Measurements from ENCODE around the gene MORN3. TPM values are rescaled to one million over a fixed set of nuclear protein-coding genes. Genes with fewer than 3 reads are reported as not detected.

Gene MORN3
- total and polyA plus RNA-seq, 9 of the 15 experiments (the other 6 are each of a cell fraction or from before 2014, with no cell fraction given), result 0.09 to 0.27 (median 0.20) TPM

DNA sequence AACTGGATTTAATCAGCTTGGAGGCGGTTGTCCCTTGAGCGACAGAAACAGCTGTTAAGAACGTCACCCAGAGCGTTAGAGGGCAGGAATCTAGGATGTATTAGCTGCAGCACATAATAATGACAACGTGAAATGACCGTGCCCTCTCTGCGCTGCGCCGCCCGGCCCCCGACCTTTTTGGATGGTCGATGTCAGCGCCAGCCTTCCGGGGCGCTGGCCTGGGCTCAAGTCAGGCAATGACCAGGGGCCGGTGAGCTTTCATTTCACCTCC, 42.7 kb upstream of the MORN3 start (continued):
- no peak for TF ChIP-seq CBX3 (IDR thresholded peaks at IDR 0.05; ENCODE audit: borderline replicate concordance in 1 of 2, low read length in 2 of 2)
- no peak for TF ChIP-seq WHSC1 (IDR thresholded peaks at IDR 0.05; ENCODE audit: low read length)
- no peak for TF ChIP-seq MTA2 (IDR thresholded peaks at IDR 0.05; ENCODE audit: low read depth)
- TF ChIP-seq XRCC5 (IDR thresholded peaks at IDR 0.05; ENCODE audit: low read depth, low read length), result no peak
- 0 out of 2 replicates have a peak, but pooled peaks have one; percentile 11 for TF ChIP-seq MXI1 (IDR thresholded peaks at IDR 0.05; ENCODE audit: low read depth, low read length)
- TF ChIP-seq NFIX (CRISPR knock-in tag; IDR thresholded peaks at IDR 0.05; ENCODE audit: low read depth), result no peak
- TF ChIP-seq, protein P1, sequence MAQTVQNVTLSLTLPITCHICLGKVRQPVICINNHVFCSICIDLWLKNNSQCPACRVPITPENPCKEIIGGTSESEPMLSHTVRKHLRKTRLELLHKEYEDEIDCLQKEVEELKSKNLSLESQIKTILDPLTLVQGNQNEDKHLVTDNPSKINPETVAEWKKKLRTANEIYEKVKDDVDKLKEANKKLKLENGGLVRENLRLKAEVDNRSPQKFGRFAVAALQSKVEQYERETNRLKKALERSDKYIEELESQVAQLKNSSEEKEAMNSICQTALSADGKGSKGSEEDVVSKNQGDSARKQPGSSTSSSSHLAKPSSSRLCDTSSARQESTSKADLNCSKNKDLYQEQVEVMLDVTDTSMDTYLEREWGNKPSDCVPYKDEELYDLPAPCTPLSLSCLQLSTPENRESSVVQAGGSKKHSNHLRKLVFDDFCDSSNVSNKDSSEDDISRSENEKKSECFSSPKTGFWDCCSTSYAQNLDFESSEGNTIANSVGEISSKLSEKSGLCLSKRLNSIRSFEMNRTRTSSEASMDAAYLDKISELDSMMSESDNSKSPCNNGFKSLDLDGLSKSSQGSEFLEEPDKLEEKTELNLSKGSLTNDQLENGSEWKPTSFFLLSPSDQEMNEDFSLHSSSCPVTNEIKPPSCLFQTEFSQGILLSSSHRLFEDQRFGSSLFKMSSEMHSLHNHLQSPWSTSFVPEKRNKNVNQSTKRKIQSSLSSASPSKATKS (CRISPR knock-in tag; IDR thresholded peaks at IDR 0.05), result no peak
- no peak for TF ChIP-seq HMG20A (CRISPR knock-in tag; conservative IDR thresholded peaks at IDR 0.05)
- TF ChIP-seq YY1 (IDR thresholded peaks at IDR 0.05; ENCODE audit: borderline replicate concordance in 1 of 3, control insufficient read depth in 1 of 3, extremely low read depth in 1 of 3, insufficient read depth in 3 of 3, insufficient read length in 1 of 3, insufficient replicate concordance in 2 of 3, low read depth in 1 of 3, low read length in 2 of 3), result no peak
- TF ChIP-seq CCNT2 (IDR thresholded peaks at IDR 0.05; ENCODE audit: borderline replicate concordance, extremely low read depth, insufficient read length, low read depth, low read length), result no peak
- TF ChIP-seq, protein P2, sequence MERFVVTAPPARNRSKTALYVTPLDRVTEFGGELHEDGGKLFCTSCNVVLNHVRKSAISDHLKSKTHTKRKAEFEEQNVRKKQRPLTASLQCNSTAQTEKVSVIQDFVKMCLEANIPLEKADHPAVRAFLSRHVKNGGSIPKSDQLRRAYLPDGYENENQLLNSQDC (CRISPR knock-in tag; IDR thresholded peaks at IDR 0.05), result no peak
- no peak for TF ChIP-seq ZNF239 (CRISPR knock-in tag; IDR thresholded peaks at IDR 0.05)
- TF ChIP-seq, protein P3, sequence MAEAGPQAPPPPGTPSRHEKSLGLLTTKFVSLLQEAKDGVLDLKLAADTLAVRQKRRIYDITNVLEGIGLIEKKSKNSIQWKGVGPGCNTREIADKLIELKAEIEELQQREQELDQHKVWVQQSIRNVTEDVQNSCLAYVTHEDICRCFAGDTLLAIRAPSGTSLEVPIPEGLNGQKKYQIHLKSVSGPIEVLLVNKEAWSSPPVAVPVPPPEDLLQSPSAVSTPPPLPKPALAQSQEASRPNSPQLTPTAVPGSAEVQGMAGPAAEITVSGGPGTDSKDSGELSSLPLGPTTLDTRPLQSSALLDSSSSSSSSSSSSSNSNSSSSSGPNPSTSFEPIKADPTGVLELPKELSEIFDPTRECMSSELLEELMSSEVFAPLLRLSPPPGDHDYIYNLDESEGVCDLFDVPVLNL (CRISPR knock-in tag; IDR thresholded peaks at IDR 0.05; ENCODE audit: low read depth), result no peak
- TF ChIP-seq U2AF1 (optimal IDR thresholded peaks at IDR 0.05; ENCODE audit: low read depth, low read length), result no peak
- no peak for TF ChIP-seq TARDBP (IDR thresholded peaks at IDR 0.05)
- TF ChIP-seq SIX5 (IDR thresholded peaks at IDR 0.05; ENCODE audit: borderline replicate concordance in 1 of 2, insufficient read depth in 1 of 2, low read depth in 1 of 2, low read length in 2 of 2), result no peak
- no peak for TF ChIP-seq PHF8 (IDR thresholded peaks at IDR 0.05; ENCODE audit: borderline replicate concordance, low read length)
- no peak for TF ChIP-seq HDAC8 (tag; IDR thresholded peaks at IDR 0.05)
- no peak for TF ChIP-seq ZNF586 (CRISPR knock-in tag; conservative IDR thresholded peaks at IDR 0.05)
- no peak for TF ChIP-seq PCBP2 (IDR thresholded peaks at IDR 0.05; ENCODE audit: low read depth, low read length, poor library complexity, severe bottlenecking)
- TF ChIP-seq ZNF41 (CRISPR knock-in tag; conservative IDR thresholded peaks at IDR 0.05), result no peak
- TF ChIP-seq TCF7 (IDR thresholded peaks at IDR 0.05; ENCODE audit: borderline replicate concordance), result no peak
- TF ChIP-seq CCAR2 (IDR thresholded peaks at IDR 0.05; ENCODE audit: low read depth, low read length), result no peak
- TF ChIP-seq, protein P4, sequence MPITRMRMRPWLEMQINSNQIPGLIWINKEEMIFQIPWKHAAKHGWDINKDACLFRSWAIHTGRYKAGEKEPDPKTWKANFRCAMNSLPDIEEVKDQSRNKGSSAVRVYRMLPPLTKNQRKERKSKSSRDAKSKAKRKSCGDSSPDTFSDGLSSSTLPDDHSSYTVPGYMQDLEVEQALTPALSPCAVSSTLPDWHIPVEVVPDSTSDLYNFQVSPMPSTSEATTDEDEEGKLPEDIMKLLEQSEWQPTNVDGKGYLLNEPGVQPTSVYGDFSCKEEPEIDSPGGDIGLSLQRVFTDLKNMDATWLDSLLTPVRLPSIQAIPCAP (CRISPR knock-in tag; IDR thresholded peaks at IDR 0.05; ENCODE audit: borderline replicate concordance), result no peak
- no peak for TF ChIP-seq ZNF436 (CRISPR knock-in tag; IDR thresholded peaks at IDR 0.05)
- no peak for TF ChIP-seq MCM2 (IDR thresholded peaks at IDR 0.05; ENCODE audit: low read depth)
